GF-D8 (cell line): ENCODE measurements around the gene GLE1.
"Not testable (repeated sequence)": the region's sequence is repeated elsewhere in the genome, so short reads cannot be mapped to it uniquely, and the experiment has no call there.

Experiments
- DNase-seq: peaks from one replicate; lab custom pipeline; 2025; lab: John Stamatoyannopoulos, UW

GLE1 gene

DNA sequence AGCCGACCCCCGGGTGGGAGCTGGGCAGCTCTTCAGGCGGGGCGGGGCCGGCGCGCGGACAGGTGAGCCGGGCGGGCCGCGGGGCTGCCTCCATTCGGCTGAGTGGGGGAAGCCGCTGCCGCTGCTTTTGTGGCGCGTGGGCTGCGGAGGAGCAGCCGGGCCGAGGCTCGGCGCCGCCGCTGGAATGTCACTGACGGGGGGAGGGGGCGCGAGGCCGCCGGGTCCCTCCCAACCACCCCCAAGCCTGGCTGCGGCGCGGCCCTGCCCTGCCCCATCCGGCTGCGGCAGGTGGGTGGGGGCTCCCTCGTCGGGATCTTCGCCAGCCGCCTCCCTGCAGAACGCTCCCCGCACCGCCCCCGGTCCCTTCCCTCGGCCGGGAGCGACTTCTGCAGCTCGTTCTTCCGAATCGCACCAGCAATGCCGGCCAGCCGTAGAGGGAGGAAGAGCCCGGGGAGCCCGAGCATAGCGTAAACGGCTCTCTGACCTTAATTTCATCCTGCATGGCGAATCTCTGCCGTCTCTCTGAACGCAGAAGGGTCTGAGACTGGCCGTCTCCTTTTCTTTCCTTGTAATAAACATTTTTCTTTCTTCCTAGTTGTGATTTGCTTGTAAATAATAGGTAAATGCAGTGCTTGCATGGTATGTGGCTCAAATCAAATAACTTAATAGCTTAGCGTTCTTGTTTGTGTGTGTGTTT is 48.4 kb downstream of the GLE1 start:
- DNase-seq, result no peak

- DNase-seq, result no peak
Observed at GRCh38 chr9:128553728-128554127, 49.2 kb downstream of the GLE1 start.

GRCh38 chr9:128554155-128554862 is 49.8 kb downstream of the GLE1 start:
- DNase-seq, result no peak

DNA sequence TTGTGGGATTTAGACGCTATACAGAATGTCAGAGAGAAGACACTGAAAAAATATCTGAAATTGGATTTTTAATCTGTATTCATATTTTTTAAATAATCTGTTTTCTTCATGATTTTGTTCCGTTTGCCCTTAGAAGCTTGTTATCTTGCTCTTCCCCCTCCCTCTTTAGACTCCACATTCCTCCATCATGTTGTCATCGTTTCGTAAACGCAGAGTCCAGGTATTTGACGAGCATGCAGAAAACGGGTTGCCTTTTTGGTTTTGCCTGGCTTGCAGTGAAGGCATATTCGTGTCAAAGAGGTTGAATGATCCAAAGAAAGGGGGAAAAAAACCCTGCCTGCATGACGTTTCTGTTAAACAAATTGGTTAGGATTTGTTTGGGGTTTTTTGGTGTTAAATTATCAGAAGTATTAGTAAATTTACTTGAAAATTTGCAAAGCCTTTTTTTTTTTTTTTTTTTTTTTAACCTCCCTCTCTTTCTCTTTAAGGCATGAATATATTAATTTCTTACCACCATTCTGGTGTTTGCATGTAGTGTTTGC is 50.7 kb downstream of the GLE1 start:
- no peak for DNase-seq

- DNase-seq, result no peak
Observed at GRCh38 chr9:128556276-128556675, 51.8 kb downstream of the GLE1 start.

DNA sequence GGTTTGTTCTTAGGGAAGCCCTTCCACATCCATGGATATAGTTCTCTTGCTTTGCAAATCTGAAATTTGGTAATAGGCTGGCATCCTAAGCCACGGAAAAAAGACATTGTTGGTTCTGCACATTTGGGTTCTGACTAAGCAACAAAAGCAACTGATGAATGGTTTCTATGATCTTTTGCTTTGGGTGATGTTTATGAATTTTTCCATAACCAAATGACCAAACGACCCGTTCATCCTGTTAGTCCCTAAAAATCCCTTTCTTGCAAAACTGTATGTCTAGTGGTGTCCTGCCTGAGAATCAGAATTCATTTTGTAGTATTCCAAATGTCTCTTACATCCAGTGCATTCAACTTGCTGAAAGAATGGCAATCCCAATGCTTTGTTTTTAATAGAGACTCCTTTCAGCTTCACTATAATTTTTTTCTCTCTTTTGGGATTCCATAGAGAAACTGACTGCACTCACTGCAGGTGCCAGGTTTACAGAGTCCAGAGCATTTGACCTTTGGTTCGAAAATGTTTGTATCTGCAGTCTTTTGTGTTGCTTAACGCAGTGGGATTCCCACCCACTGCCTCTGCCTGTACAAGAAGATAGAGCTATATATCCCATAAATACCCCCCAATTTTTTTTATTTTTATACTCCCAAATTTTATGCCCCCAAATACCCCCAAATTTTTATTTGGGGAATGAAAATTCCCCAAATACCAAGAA is 52.6 kb downstream of the GLE1 start:
- no peak for DNase-seq

DNA sequence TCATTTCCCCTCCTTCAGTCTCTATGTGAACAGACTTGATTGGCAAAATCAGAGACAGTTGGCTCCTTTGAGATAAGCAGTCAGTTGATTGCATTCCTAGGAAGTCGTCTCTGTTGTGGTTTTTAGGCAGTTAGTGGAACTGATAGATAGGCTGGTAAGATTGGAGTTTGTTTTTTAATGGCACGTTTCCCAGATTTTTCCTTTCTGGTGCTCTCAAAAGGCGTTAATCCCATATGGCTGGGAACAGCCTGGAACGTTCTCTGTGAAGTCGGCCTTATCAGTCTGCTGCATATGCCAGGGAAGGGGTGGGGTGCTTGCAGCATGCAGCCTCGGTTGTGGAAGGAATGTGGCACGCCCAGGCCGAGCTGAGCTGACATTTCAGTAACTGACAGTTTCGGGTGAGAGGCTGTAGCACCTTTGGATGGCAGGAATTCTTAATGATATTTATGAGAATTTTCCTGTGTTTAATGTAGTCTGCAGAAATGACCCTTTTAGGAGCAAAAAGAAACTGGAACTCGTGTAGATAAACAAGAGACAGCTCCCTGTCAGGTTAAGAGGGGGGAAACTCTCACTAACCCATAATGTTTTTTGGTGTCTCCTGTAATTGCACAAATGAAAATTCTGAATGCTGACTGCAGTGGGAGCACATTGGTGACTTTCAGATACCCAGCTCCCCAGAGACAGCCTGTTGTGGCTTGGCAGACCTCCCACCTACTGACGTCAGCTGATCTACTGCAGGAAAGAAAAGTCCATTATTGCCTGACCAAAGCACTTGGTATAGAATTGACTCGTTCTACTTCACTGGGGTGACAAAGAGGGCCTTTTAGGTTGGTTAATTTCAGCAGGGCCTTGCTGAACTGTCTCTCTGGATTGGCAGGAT is 54.2 kb downstream of the GLE1 start:
- peak; percentile 18 for DNase-seq

DNA sequence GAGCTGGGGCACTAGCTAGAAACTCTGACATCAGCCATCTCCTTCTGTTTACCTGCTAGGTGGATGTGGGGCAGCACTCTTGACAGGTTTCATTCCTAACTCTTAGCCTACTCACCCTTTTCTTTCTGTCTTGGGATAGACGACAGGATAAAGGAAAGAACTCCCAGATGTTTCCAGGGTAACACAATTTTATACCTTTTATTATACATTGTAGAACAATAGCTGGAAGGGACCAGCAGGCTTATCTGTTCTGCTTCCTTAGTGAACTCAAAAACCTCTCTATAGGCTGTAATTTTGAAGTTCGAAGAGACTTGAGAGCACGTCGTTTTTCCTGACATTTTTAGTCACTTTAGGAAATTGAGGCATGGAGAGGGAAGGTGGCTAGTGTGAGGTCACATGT is 61.1 kb downstream of the GLE1 start:
- no peak for DNase-seq

GRCh38 chr9:128568470-128569078 is 64.1 kb downstream of the GLE1 start:
- no peak for DNase-seq

DNA sequence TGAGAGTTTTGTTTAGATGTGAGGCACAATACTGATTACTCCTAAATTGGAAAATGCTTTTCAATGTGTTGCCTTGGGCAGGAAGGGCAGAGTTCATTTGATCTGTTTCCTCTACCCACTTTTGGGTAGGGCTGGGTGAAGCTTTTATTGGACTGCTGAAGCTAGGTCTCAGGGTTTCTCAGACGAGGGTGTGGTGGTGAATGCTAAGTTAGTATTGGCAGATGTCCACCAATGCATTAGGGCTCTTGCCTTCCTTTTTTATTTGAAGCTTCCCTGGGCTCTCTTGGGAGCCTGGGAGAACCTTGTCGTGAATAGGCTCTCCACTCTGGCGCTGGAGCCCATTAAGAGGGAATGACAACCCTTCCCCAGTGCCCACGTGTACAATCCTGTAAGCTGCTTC is 71.0 kb downstream of the GLE1 start:
- DNase-seq, result no peak

DNA sequence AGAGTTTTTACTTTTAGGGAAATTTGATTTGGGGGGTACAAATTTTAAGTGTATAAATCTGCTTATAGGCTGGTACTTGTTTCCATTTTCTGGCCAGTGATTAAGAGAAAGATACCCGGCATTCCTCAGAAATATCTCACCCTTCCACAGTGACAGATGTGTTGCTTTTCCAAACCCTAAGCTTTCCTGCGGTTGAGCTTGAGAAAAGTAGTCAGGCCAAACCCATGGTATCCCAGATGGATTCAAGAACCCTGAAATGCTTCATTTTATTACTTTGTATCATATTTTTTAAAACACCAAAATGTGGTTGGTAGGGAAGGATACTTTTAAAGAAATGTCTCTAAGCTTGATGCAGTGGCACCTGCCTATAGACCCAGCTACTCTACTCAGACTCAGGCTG is 71.4 kb downstream of the GLE1 start:
- no peak for DNase-seq

- DNase-seq, result no peak
Observed at GRCh38 chr9:128577206-128577605, 72.7 kb downstream of the GLE1 start.

- DNase-seq, result no peak
Observed at GRCh38 chr9:128579194-128579593, 74.7 kb downstream of the GLE1 start.

GRCh38 chr9:128580731-128581130 is 76.2 kb downstream of the GLE1 start:
- no peak for DNase-seq

DNA sequence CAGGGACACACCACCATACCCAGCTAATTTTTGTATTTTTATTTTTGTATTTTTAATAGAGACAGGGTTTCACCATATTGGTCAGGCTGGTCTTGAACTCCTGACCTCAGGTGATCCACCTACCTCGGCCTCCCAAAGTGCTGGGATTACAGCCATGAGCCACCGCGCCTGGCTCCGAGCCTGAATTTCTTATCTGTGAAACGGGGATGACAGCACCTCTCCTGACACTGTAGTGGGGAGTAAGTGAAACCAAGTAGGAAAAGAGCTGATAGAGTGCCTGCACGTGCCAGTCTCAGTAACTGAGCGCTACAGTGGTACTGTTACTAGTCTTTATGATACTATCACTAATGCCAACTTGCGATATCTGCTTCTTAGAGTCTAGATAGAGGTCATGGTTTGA is 80.6 kb downstream of the GLE1 start:
- DNase-seq, result not testable (repeated sequence)

DNA sequence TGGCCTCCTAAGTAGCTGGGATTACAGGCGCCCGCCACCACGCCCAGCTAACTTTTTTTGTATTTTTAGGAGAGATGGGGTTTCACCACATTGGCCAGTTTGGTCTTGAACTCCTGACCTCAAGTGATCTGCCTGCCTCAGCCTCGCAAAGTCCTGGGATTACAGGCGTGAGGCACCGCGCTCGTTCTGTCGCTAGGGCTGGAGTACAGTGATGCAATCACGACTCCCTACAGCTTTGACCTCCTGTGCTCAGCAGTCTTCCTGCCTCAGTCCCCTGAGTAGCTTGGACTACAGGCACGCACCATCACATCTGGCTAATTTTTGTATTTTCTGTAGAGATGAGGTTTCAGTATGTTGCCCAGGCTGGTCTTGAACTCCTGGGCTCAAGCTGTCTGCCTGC is 82.4 kb downstream of the GLE1 start:
- not testable (repeated sequence) for DNase-seq

GRCh38 chr9:128587453-128587852 is 82.9 kb downstream of the GLE1 start:
- DNase-seq, result no peak

- DNase-seq, result no peak
Observed at GRCh38 chr9:128588581-128589233, 84.2 kb downstream of the GLE1 start.
